ENCODE results near the gene STMP1.

DNA sequence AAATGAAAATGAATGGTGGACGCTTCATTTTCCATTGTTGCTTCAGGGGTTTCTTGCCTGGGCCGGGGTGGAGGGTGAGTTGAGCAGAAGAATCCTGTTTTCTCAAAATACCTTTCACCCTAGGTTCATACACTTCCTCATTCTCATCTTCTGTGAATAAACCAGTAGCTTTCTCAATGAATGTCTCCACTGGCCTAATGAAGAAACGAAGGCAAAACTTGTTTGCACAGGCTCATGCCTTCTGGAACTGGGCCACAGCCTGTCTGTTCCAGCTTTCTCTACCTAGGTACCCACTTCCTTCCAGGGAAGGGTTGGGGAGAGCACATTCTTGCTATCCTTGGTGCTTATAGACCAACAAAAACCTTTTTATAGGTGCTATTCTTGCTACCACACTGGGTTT lies 21.3 kb downstream of the STMP1 start:
- TF ChIP-seq, protein P1, sequence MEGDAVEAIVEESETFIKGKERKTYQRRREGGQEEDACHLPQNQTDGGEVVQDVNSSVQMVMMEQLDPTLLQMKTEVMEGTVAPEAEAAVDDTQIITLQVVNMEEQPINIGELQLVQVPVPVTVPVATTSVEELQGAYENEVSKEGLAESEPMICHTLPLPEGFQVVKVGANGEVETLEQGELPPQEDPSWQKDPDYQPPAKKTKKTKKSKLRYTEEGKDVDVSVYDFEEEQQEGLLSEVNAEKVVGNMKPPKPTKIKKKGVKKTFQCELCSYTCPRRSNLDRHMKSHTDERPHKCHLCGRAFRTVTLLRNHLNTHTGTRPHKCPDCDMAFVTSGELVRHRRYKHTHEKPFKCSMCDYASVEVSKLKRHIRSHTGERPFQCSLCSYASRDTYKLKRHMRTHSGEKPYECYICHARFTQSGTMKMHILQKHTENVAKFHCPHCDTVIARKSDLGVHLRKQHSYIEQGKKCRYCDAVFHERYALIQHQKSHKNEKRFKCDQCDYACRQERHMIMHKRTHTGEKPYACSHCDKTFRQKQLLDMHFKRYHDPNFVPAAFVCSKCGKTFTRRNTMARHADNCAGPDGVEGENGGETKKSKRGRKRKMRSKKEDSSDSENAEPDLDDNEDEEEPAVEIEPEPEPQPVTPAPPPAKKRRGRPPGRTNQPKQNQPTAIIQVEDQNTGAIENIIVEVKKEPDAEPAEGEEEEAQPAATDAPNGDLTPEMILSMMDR (IDR thresholded peaks at IDR 0.05) = no peak
- TF ChIP-seq POLR2A (IDR thresholded peaks at IDR 0.05) = no peak

Measured in adrenal gland (tissue), 5 donors.